HG02885 (cell line): ENCODE measurements around the gene TRAF3IP1.

ENCODE experiments used
- ATAC-seq: cut with Tn5 transposase; IDR thresholded peaks from one replicate; pipeline ENCODE4 v1.9.1; 2021; ENCODE audit warnings: mild to moderate bottlenecking; ENCODE audit not compliant: unreplicated experiment, poor library complexity

The TRAF3IP1 gene

DNA sequence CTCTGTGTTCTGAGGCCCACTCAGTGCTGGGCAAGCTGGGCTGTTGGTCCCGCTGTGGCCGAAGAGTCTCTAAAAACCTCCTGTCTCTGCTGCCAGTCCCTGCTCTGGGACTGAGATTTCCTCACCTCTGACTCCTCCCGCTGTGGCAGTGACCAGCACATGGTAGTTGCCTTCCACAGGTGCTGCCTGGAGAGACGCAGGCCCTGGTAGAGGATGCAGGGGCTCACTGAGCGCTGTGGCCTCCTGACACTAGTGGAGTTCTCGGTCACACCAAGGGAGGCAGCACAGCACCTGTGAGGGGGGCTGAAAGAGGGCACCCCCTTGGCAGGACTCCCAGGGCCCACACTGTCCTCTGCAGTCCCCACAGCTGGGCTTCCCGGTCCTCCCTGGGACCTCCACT is 102.6 kb downstream of the TRAF3IP1 start:
- no peak for ATAC-seq

DNA sequence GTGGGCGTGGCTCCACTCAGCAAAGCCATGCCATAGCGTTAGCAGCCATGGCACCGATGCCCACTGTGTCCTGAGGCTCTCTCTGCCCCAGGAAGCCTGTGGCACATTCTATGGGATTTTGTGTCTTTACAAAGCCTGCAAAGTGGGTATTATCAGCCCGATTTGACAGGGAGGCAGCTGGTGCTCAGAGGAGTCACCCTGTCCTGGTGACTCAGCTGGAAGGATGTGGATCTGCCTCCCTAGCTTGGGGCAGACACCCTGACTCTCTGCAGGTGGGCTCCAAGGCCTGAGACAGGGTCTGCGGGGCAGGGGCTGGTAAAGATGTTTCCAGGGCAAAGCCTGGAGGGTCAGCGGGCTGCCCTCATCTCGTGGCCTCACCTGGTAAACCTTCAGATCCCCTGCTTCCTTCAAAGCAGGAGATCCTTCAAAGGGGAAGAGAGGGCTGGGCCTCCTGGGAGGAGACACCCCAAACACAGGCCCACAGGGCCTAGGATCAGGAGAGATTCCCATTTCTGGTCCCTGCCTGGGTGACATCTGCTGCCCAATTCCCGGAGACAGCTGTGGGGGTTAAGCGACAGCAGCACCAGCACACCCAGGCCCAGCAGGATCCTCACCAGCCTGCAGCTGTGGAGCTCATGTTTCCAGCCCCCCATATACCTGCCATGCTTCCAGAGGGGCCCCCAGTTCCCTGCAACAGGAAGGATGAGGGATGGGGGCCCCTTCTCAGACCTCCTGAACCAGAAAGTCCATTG is 103.4 kb downstream of the TRAF3IP1 start:
- ATAC-seq: no peak

GRCh38 chr2:238424313-238424700 is 104.0 kb downstream of the TRAF3IP1 start:
- no peak for ATAC-seq

DNA sequence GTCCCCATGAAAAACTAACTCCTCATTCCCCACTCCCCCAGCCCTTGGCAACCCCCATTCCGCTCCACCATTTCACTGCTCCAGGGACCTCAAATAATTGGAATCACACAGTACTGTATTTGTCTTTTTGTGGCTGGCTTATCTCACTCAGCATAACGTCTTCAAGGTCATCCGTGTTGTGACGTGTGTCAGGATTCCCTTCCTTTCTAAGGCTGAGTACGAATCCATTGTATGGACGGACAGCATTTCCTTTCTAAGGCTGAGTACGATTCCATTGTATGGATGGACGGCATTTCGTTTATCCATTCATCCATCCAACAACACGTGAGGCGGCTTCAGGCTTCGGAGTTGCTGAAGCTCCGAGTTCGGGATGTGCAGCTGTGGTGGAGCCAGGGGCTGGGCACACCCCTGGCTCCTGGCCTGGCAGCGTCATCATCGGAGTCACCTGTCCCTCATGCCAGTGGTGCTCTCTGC is 105.2 kb downstream of the TRAF3IP1 start:
- ATAC-seq: no peak

DNA sequence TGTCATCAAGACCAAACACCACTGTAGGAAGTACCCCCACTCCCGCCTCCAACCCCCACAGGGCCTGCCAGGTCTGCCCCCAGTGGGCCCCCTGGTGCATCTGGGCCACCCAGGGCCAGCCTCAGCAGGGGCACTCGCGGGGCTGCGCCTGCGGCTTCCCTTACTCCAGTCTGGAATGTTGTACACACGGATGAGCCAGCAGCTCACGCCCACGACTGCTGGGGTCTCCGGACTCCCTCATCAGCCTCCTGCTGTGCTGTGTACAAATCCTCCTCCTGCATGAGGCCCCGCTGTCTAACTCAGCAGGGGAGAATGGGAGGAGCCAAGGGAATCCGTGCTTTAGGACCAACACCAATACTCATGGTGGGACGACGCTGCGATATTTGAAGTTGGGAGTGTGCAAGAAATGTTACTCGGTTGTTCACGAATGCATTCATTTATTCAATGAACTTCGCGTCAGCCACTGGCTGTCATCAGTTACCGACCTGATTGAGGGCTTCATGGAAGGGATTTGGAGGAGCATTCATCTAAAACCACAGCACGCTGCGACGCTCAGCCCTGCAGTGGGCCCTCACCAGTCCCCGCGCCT is 105.8 kb downstream of the TRAF3IP1 start:
- ATAC-seq: peak; percentile 17

GRCh38 chr2:238426568-238427434 is 106.5 kb downstream of the TRAF3IP1 start, which contains the start of gene ASB1:
Gene ASB1, plus strand, starts transcription at chr2:238426927. Its CDS starts 144 bp downstream, at chr2:238427071.
- peak; percentile 86 for ATAC-seq

DNA sequence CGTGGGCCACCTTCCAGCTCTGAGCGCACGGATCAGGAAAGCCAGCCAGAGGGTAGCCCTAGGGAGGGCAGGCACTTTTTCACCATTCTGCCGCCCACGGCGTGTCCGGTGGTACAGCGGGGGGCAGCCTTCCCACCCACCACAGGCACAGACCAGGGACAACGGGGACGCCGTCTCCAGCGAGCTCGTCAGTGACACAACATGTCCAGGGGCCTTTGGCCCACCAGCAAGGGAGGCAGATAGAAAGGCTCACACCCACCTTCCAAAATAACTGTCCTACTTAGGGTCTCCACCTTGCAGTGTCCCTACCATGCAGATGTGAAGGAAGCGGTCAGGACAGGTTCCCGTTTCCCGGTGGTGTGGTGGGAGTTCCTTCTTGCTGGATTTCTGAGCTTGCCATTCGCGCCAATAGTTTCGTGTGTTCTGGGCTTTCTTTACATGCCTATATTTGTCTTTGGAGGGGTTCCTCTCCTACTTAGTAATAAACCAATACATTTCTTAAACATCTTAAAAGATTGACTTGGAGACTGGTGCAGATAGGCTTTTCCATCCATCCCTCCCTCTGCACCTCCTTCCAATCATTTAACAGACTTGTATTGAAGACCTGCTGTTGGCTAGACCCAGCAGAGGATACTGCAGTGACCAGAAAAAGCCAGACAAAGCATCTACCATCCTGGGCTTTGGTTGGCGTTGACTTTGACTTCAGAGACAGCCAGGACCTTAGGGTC is 107.3 kb downstream of the TRAF3IP1 start:
- peak; percentile 4 for ATAC-seq

- ATAC-seq: no peak
Measured at GRCh38 chr2:238428866-238429265, 108.5 kb downstream of the TRAF3IP1 start.

GRCh38 chr2:238430781-238431180 is 110.5 kb downstream of the TRAF3IP1 start:
- ATAC-seq: no peak

- ATAC-seq: no peak
Measured at GRCh38 chr2:238431456-238431855, 111.1 kb downstream of the TRAF3IP1 start.

- no peak for ATAC-seq
Measured at GRCh38 chr2:238433300-238433915, 113.1 kb downstream of the TRAF3IP1 start.

DNA sequence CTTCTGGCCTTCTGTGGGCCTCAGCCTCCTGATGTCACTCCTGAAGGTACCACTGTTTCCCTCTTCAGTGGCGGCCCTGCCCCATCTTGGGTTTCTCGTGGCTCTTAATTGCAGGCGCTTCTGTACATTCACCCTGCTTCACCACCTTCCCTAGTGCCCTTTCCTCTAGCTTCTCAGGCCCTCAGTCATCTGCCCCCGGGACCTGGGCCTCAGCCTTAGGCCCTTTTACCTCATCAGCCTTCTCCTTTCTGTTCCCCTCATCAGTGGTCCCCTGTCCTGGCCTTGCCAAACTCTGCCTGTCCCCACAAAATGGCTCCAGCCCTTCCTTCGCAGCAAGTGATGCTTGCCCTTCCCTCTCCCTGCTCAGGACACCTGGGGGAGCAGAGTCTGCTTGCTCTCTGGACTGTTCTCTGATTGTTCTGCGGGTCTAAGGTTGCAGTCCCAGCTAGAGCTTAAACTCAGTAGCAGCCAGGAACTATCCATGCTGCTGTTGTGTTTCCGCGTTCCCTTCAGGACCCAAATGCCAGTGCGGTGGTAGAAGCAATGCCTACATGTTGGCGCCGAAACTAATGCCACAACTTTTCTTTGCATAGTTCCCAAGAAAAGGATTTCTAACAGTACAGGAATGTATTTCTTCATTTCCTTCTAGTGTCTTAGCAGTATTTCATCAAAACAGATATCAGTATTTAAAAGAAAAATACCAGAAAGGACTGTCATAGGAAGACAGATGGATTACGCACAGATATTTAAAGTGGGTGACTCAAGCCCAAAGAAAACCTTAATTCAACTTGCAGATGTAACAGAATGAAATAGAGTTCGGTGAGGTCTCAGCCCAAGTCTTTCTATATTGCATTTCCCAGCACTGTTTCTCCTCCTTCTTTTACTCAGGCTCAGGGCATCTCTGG is 113.9 kb downstream of the TRAF3IP1 start:
- no peak for ATAC-seq

DNA sequence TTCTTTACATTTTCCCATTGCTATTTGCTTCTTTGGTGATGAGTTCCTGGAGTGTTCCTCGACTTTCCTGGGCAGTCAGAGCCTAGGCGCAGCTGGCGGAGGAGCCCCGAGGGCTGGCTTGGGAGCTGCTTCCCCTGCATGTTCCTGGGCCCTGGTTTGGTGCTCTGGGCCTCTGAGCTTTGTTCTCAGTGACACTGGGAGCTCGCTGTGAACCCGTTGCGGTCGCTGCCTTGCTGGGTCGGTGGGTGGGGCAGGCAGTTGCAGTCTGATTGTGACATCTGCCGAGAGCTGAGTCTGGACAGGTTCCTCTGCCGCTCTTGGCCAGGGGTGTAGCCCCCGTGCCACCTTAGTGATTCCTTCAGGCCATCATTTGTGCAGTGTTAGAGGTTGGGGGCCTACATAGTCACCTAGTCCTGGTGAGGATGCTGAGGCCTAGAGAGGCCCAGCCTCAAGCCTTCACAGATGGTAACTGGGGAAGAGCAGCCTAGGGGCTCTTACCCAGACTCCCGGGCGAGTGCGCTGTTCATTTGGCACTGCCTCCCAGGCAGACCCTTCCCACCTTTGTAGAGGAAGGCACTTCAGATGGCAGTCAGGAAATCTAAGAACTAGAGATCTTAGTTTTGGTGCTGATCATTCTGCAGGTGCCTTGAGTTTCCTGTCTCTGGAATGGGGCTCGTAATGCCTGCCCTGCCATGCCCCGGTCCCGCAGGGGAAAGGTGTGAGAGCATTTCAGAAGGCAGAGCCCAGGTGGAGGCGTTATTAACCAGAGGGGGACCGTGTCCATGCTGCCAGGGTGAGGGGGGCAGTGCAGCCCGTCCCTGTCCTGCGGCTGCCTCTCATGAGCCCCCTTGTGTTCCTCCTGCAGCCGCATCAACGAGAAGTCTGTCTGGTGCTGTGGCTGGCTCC is 114.8 kb downstream of the TRAF3IP1 start:
- ATAC-seq: no peak

- no peak for ATAC-seq
Measured at GRCh38 chr2:238435752-238436096, 115.4 kb downstream of the TRAF3IP1 start.

DNA sequence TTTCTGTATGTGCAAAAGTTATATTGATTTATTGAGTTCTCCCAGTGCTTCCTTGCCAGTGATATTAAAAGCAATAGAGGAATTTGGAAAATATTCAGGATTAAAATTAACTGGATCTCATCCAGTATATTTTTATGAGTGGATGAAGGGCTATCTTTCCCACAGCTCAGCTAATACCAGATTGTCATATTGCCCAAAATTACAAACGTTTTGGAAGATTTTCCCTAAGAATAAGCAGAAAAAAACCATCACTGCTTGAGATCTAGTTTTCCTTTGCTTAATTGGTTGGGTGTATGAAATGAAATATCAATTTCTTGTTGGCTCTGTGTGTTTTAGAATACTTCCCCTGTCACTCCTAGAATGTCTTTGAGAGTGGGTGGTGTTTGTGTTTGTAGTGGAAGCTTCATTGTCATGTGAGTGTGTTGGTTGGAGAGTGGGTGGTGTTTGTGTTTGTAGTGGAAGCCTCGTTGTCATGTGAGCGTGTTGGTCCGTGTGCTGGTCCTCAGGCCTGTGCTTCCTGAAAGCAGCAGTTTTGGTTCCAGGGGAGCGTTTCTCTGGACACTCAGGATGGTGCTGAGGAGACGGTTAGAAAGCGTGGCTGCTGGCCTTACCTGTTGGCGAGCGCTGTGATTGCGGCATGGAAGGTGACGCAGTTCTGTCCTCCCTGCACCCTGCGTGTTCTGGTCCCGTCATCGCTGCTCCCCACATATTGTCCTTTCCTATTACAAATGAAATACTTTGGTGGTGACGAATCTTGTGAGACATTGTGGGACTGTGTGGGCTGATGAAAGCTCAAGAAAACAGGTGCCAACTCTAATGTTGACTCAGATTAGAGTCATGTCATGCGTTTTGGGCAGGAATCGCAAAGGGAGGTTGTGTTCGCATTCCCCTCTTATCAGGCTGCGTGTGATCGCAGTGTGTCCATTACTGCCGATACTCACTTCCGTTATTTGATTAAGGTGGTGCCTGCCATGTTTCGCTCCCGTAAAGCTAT is 118.8 kb downstream of the TRAF3IP1 start:
- no peak for ATAC-seq

- no peak for ATAC-seq
Measured at GRCh38 chr2:238439917-238440316, 119.6 kb downstream of the TRAF3IP1 start.

GRCh38 chr2:238440331-238440730 is 120.0 kb downstream of the TRAF3IP1 start:
- no peak for ATAC-seq
